ENCODE measurements around the gene UBC. TPM values are rescaled to one million over a fixed set of nuclear protein-coding genes. Genes with fewer than 3 reads are reported as not detected.

UBC gene
- total and polyA plus RNA-seq, 9 of the 15 experiments (the other 6 are each of a cell fraction or from before 2014, with no cell fraction given), result 533 to 1,153 (median 813) TPM

DNA sequence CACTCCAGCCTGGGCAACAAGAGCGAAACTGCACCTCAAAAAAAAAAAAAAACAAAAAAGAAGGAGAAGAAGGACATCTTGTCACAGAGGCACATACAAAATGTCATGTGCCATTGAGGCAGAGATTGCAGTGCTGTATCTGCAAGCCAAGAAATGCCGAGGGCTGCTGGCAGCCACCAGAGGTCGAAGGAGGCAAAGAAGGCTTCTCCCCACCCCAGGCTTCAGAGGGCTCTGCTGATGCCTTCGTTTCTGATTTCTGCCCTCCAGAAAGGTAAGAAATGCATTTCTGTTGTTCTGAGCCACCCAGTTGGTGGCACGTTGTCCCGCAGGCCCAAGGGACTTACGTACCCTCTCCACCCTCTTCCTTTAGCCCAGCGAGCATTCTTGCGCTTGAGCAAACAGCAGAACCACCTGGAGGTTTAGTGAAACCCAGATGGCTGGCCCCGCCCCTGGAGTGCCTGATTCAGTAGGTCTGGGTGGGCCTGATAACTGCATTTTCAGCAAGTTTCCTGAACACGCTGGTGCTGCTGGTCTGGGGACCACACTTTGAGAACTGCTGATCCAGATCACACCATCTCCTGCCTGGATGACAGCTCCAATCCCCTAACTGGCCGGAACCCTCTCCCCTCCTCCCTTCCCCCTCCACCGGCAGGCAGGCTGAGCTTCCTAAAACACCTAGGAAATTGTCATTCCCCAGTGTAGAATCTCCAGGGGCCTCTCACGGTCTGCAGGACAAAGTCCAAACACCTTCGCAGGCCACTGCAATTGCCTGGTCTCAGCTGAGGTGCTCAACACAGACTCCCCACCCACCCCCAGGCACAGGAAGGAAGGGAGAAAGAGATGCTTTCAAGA, 29.6 kb downstream of the UBC start (continued):
- TF ChIP-seq, protein P1, sequence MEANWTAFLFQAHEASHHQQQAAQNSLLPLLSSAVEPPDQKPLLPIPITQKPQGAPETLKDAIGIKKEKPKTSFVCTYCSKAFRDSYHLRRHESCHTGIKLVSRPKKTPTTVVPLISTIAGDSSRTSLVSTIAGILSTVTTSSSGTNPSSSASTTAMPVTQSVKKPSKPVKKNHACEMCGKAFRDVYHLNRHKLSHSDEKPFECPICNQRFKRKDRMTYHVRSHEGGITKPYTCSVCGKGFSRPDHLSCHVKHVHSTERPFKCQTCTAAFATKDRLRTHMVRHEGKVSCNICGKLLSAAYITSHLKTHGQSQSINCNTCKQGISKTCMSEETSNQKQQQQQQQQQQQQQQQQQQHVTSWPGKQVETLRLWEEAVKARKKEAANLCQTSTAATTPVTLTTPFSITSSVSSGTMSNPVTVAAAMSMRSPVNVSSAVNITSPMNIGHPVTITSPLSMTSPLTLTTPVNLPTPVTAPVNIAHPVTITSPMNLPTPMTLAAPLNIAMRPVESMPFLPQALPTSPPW (CRISPR knock-in tag; IDR thresholded peaks at IDR 0.05), result peak; percentile 45; the same call in 1 of the 2 replicates
- TF ChIP-seq, protein P2, sequence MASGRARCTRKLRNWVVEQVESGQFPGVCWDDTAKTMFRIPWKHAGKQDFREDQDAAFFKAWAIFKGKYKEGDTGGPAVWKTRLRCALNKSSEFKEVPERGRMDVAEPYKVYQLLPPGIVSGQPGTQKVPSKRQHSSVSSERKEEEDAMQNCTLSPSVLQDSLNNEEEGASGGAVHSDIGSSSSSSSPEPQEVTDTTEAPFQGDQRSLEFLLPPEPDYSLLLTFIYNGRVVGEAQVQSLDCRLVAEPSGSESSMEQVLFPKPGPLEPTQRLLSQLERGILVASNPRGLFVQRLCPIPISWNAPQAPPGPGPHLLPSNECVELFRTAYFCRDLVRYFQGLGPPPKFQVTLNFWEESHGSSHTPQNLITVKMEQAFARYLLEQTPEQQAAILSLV (tag; IDR thresholded peaks at IDR 0.05), result no peak
- TF ChIP-seq ZNF583 (CRISPR knock-in tag; IDR thresholded peaks at IDR 0.05) (0 out of 2 replicates have a peak, but pooled peaks have one; percentile 41), KAT2B (IDR thresholded peaks at IDR 0.05; ENCODE audit: low read depth, low read length) (no peak), SMARCC2 (IDR thresholded peaks at IDR 0.05; ENCODE audit: low read depth) (peak; percentile 63; the same call in 1 of the 2 replicates), FOXK1 (CRISPR knock-in tag; IDR thresholded peaks at IDR 0.05; ENCODE audit: borderline replicate concordance) (no peak), BCL6 (CRISPR knock-in tag; IDR thresholded peaks at IDR 0.05) (no peak), RB1 (IDR thresholded peaks at IDR 0.05; ENCODE audit: low read depth) (peak; percentile 22; the same call in 1 of the 2 replicates), FUS (optimal IDR thresholded peaks at IDR 0.05; ENCODE audit: low read depth, low read length) (no peak), HMG20A (CRISPR knock-in tag; conservative IDR thresholded peaks at IDR 0.05) (no peak), SIN3B (IDR thresholded peaks at IDR 0.05; ENCODE audit: low read depth) (no peak), SIX5 (IDR thresholded peaks at IDR 0.05; ENCODE audit: borderline replicate concordance in 1 of 2, insufficient read depth in 1 of 2, low read depth in 1 of 2, low read length in 2 of 2) (no peak), BHLHE40 (IDR thresholded peaks at IDR 0.05; ENCODE audit: low read length) (0 out of 2 replicates have a peak, but pooled peaks have one; percentile 40), CREB1 (IDR thresholded peaks at IDR 0.05) (peak; percentile 69; the same call in 1 of the 2 replicates), CREB1 (CRISPR knock-in tag; IDR thresholded peaks at IDR 0.05) (no peak)
- TF ChIP-seq, protein P3, sequence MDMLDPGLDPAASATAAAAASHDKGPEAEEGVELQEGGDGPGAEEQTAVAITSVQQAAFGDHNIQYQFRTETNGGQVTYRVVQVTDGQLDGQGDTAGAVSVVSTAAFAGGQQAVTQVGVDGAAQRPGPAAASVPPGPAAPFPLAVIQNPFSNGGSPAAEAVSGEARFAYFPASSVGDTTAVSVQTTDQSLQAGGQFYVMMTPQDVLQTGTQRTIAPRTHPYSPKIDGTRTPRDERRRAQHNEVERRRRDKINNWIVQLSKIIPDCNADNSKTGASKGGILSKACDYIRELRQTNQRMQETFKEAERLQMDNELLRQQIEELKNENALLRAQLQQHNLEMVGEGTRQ (CRISPR knock-in tag; IDR thresholded peaks at IDR 0.05), result no peak
- TF ChIP-seq, protein P4, sequence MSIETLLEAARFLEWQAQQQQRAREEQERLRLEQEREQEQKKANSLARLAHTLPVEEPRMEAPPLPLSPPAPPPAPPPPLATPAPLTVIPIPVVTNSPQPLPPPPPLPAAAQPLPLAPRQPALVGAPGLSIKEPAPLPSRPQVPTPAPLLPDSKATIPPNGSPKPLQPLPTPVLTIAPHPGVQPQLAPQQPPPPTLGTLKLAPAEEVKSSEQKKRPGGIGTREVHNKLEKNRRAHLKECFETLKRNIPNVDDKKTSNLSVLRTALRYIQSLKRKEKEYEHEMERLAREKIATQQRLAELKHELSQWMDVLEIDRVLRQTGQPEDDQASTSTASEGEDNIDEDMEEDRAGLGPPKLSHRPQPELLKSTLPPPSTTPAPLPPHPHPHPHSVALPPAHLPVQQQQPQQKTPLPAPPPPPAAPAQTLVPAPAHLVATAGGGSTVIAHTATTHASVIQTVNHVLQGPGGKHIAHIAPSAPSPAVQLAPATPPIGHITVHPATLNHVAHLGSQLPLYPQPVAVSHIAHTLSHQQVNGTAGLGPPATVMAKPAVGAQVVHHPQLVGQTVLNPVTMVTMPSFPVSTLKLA (conservative IDR thresholded peaks at IDR 0.05), result peak in 1 of 2 experiments; percentile 82; a peak in 2 of 4 replicates
- TF ChIP-seq, protein P5, sequence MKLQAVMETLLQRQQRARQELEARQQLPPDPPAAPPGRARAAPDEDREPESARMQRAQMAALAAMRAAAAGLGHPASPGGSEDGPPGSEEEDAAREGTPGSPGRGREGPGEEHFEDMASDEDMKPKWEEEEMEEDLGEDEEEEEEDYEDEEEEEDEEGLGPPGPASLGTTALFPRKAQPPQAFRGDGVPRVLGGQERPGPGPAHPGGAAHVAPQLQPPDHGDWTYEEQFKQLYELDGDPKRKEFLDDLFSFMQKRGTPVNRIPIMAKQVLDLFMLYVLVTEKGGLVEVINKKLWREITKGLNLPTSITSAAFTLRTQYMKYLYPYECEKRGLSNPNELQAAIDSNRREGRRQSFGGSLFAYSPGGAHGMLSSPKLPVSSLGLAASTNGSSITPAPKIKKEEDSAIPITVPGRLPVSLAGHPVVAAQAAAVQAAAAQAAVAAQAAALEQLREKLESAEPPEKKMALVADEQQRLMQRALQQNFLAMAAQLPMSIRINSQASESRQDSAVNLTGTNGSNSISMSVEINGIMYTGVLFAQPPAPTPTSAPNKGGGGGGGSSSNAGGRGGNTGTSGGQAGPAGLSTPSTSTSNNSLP (IDR thresholded peaks at IDR 0.05; ENCODE audit: borderline replicate concordance, low read depth, low read length), result peak; percentile 86; the same call in 1 of the 2 replicates
- TF ChIP-seq, protein P6, sequence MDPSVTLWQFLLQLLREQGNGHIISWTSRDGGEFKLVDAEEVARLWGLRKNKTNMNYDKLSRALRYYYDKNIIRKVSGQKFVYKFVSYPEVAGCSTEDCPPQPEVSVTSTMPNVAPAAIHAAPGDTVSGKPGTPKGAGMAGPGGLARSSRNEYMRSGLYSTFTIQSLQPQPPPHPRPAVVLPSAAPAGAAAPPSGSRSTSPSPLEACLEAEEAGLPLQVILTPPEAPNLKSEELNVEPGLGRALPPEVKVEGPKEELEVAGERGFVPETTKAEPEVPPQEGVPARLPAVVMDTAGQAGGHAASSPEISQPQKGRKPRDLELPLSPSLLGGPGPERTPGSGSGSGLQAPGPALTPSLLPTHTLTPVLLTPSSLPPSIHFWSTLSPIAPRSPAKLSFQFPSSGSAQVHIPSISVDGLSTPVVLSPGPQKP (CRISPR knock-in tag; IDR thresholded peaks at IDR 0.05), result no peak

Data from K562 (cell line).